Activated CD4-positive, CD25-positive, alpha-beta regulatory T cell (primary cell): ENCODE measurements around the gene GRIPAP1.

ENCODE experiments used
- DNase-seq, 4 experiments: peaks; one replicate each; lab custom pipeline; 2025; lab: John Stamatoyannopoulos, UW

The GRIPAP1 gene

GRCh38 chrX:48924270-48924669, 77.8 kb downstream of the GRIPAP1 start:
- DNase-seq: no peak

- no peak for DNase-seq
Measured at GRCh38 chrX:48923771-48924170, 78.3 kb downstream of the GRIPAP1 start.
